IMR-90 (cell line): ENCODE results near the gene CECR2. TPM values are rescaled to one million over a fixed set of nuclear protein-coding genes. Genes with fewer than 3 reads are reported as not detected.

Experiments
- ATAC-seq: fragments of 200-7000 bp; cut with Tn5 transposase; 2 replicates; pipeline ENCODE4 v1.9.1; 2020; ENCODE audit warnings: low read depth, mild to moderate bottlenecking, moderate library complexity
- BruUV-seq: library from RNA; stranded (reverse); fragments of 400-500 nt; replicated peaks from 2 replicates; lab custom pipeline; 2021; lab: Mats Ljungman, UMichigan
- CTCF ChIA-PET: fragments of 300-600 bp; formaldehyde crosslinking; extraction: SDS; loops from one replicate; lab custom pipeline; 2021; ENCODE audit warnings: antibody characterized with exemption; lab: Yijun Ruan, JAX
- POLR2A ChIA-PET: fragments of 300-600 bp; sonication (Branson Sonifier 250); formaldehyde crosslinking; loops from one replicate; lab custom pipeline; 2022; ENCODE audit warnings: antibody characterized with exemption; ENCODE audit not compliant: unreplicated experiment; lab: Charles Lee
- DNase-seq: peaks from one replicate; pipeline ENCODE4 v3.0.0; 2013
- H2AFZ ChIP-seq: replicated peaks from 2 replicates; pipeline ENCODE3; 2013; ENCODE audit warnings: low read length, mild to moderate bottlenecking; ENCODE audit not compliant: poor library complexity
- H2AK5ac ChIP-seq: 2 replicates; pipeline ENCODE4 v1.6.1; 2013; ENCODE audit warnings: low read depth, low read length, inconsistent platforms
- H2AK9ac ChIP-seq: replicated peaks from 2 replicates; pipeline ENCODE3; 2013; ENCODE audit warnings: mild to moderate bottlenecking, low read depth, low read length, moderate library complexity; ENCODE audit not compliant: poor library complexity
- H2BK120ac ChIP-seq: 2 replicates; pipeline ENCODE4 v1.6.1; 2013; ENCODE audit warnings: low read depth, low read length, inconsistent platforms
- H2BK15ac ChIP-seq: 3 replicates; pipeline ENCODE4 v1.6.1; 2013; ENCODE audit warnings: low read depth, low read length, inconsistent platforms
- H2BK20ac ChIP-seq: 2 replicates; pipeline ENCODE4 v1.6.1; 2013; ENCODE audit warnings: low read depth, mild to moderate bottlenecking, inconsistent platforms, low read length, moderate library complexity
- H2BK5ac ChIP-seq: 2 replicates; pipeline ENCODE4 v1.6.1; 2013; ENCODE audit warnings: mild to moderate bottlenecking, low read depth, low read length, inconsistent platforms; ENCODE audit not compliant: poor library complexity, severe bottlenecking
- H3K14ac ChIP-seq: replicated peaks from 2 replicates; pipeline ENCODE4 v1.6.1; 2013; ENCODE audit warnings: low read depth, low read length, inconsistent platforms
- H3K18ac ChIP-seq: 2 replicates; pipeline ENCODE4 v1.6.1; 2013; ENCODE audit warnings: low read depth, low read length, control low read depth
- H3K23ac ChIP-seq: 2 replicates; pipeline ENCODE4 v1.6.1; 2013; ENCODE audit warnings: low read depth, low read length, inconsistent platforms
- H3K27ac ChIP-seq: 2 replicates; pipeline ENCODE4 v1.5.1; 2013; ENCODE audit warnings: mild to moderate bottlenecking, control low read depth, low read length; ENCODE audit not compliant: insufficient read depth
- H3K27me3 ChIP-seq: 2 replicates; pipeline ENCODE4 v1.6.1; 2013; ENCODE audit warnings: low read length; ENCODE audit not compliant: control insufficient read depth, insufficient read depth
- H3K36me3 ChIP-seq: 2 replicates; pipeline ENCODE4 v1.6.1; 2013; ENCODE audit warnings: low read length, mixed read lengths; ENCODE audit not compliant: control insufficient read depth, insufficient read depth
- H3K4ac ChIP-seq: 2 replicates; pipeline ENCODE4 v1.6.1; 2013; ENCODE audit warnings: low read depth, low read length, inconsistent platforms
- H3K4me1 ChIP-seq: 2 replicates; pipeline ENCODE4 v1.6.1; 2013; ENCODE audit warnings: low read length, mixed read lengths; ENCODE audit not compliant: control insufficient read depth, insufficient read depth
- H3K4me2 ChIP-seq: 2 replicates; pipeline ENCODE4 v1.6.1; 2013; ENCODE audit warnings: low read depth, mild to moderate bottlenecking, control low read depth, low read length, moderate library complexity
- H3K4me3 ChIP-seq: 2 replicates; pipeline ENCODE4 v1.5.1; 2013; ENCODE audit warnings: low read depth, mild to moderate bottlenecking, control low read depth, low read length, moderate library complexity; ENCODE audit not compliant: insufficient read depth
- H3K56ac ChIP-seq: 2 replicates; pipeline ENCODE4 v1.6.1; 2013; ENCODE audit warnings: low read length, inconsistent platforms; ENCODE audit not compliant: insufficient read depth; ENCODE audit errors: extremely low read depth
- H3K79me1 ChIP-seq, 2 experiments: 2 replicates each; pipeline ENCODE4 v1.6.1; 2013; ENCODE audit warnings: low read length in 2 of 2, inconsistent platforms in 1 of 2, low read depth in 1 of 2
- H3K9ac ChIP-seq: 2 replicates; pipeline ENCODE4 v1.6.1; 2013; ENCODE audit warnings: low read depth, low read length, control low read depth
- H3K9me1 ChIP-seq: 2 replicates; pipeline ENCODE4 v1.6.1; 2013; ENCODE audit warnings: low read length, inconsistent platforms; ENCODE audit not compliant: insufficient read depth
- H3K9me3 ChIP-seq: 2 replicates; pipeline ENCODE4 v1.6.1; 2013; ENCODE audit warnings: low read length; ENCODE audit not compliant: control insufficient read depth, insufficient read depth
- H4K20me1 ChIP-seq: 2 replicates; pipeline ENCODE4 v1.6.1; 2013; ENCODE audit warnings: low read length, inconsistent platforms; ENCODE audit not compliant: insufficient read depth
- H4K5ac ChIP-seq: 2 replicates; pipeline ENCODE4 v1.6.1; 2013; ENCODE audit warnings: mild to moderate bottlenecking, low read depth, low read length, control low read depth
- H4K8ac ChIP-seq, 2 experiments: 2 replicates each; pipeline ENCODE4 v1.6.1; 2013; ENCODE audit warnings: low read depth in 2 of 2, low read length in 2 of 2, control low read depth in 1 of 2, inconsistent platforms in 1 of 2
- H4K91ac ChIP-seq: 2 replicates; pipeline ENCODE4 v1.6.1; 2013; ENCODE audit warnings: low read depth, low read length, inconsistent platforms; ENCODE audit not compliant: insufficient read depth
- BHLHE40 ChIP-seq: fragments of 150-350 bp; IDR thresholded peaks from 2 replicates; pipeline ENCODE4 v1.6.1; 2016; ENCODE audit warnings: mild to moderate bottlenecking, low read depth, low read length
- CEBPB ChIP-seq: IDR thresholded peaks from 2 replicates; pipeline ENCODE4 v1.6.1; 2012; ENCODE audit warnings: low read depth, low read length, improper control_type of control experiment
- FOS ChIP-seq: fragments of 150-350 bp; IDR thresholded peaks from 2 replicates; pipeline ENCODE4 v1.6.1; 2016; ENCODE audit warnings: low read depth, low read length
- MAFK ChIP-seq: IDR thresholded peaks from 2 replicates; pipeline ENCODE4 v1.6.1; 2012; ENCODE audit warnings: low read depth, low read length, improper control_type of control experiment
- MAZ ChIP-seq: IDR thresholded peaks from 2 replicates; pipeline ENCODE4 v1.6.1; 2012; ENCODE audit warnings: low read depth, mild to moderate bottlenecking, low read length, improper control_type of control experiment, moderate library complexity, borderline replicate concordance
- RAD21 ChIP-seq: IDR thresholded peaks from 2 replicates; pipeline ENCODE4 v1.6.1; 2012; ENCODE audit warnings: low read length, improper control_type of control experiment
- RCOR1 ChIP-seq: IDR thresholded peaks from 2 replicates; pipeline ENCODE4 v1.6.1; 2012; ENCODE audit warnings: mild to moderate bottlenecking, low read length, improper control_type of control experiment; ENCODE audit not compliant: insufficient replicate concordance
- SMC3 ChIP-seq: fragments of 150-350 bp; IDR thresholded peaks from 2 replicates; pipeline ENCODE4 v1.6.1; 2016; ENCODE audit warnings: low read depth, mild to moderate bottlenecking, antibody characterized with exemption, low read length, moderate library complexity
- USF2 ChIP-seq: fragments of 150-350 bp; IDR thresholded peaks from 2 replicates; pipeline ENCODE4 v1.6.1; 2017; ENCODE audit warnings: mild to moderate bottlenecking, antibody characterized with exemption, low read length, low read depth
- WGBS, 2 experiments: methylation state at CpG; one replicate each; pipeline versions ENCODE4 v1.1.5 to v1.1.7; 2013; ENCODE audit warnings: missing lambda C conversion rate in 2 of 2; ENCODE audit not compliant: insufficient read length in 1 of 2; ENCODE audit errors: extremely low coverage in 2 of 2; 5-methylcytosine and 5-hydroxymethylcytosine counted together
- dilution Hi-C: fragments of 300-500 bp; cut with HindIII; formaldehyde crosslinking; loops from one replicate; pipeline ENCODE4 v1.14.3; 2018; ENCODE audit warnings: low sequenced_read_pairs; ENCODE audit not compliant: unreplicated experiment
- in situ Hi-C: fragments of 300-500 bp; cut with MboI; formaldehyde crosslinking; loops from 3 replicates; pipeline ENCODE4 v1.14.3; 2019; ENCODE audit warnings: low sequenced_read_pairs, inconsistent platforms, mixed read lengths
- intact Hi-C: fragments of 100-400 bp; cut with micrococcal nuclease; formaldehyde crosslinking; loops from 2 replicates; pipeline ENCODE4 v1.10.0; 2022
- polyA plus RNA-seq, 3 experiments: library from polyadenylated mRNA; depleted of rRNA; stranded (reverse); fragments of >200 nt; gene quantifications; 2 replicates each; pipeline ENCODE4 v1.2.3, GENCODE V29; 2012; ENCODE audit warnings: low replicate concordance in 1 of 3
- total RNA-seq: library from RNA; depleted of rRNA; stranded (reverse); fragments of >200 nt; gene quantifications from 2 replicates; pipeline ENCODE4 v1.2.3, GENCODE V29; 2012

CECR2 gene
- total and polyA plus RNA-seq, 2 of the 4 experiments (the other 2 are of a cell fraction) = under 0.01 TPM; not detected in 1

DNA sequence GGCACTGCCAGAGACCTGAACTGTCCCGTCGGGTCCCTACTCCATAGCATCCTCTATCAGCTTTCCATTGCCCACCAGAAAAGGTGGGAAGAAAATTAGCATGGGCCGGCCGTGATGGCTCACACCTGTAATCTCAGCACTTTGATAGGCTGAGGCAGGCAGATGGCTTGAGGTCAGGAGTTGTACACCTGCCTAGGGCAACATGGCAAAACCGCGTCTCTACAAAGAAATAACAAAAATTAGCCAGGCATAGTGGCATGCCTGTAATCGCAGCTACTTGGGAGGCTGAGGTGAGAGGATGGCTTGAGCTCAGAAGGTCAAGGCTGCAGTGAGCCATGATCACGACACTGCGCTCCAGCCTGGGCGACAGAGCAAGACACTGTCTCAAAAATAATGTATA is 197.5 kb downstream of the CECR2 start:
- Histone ChIP-seq H3K14ac (no peak overlapping the region), H3K18ac (no peak overlapping the region), H2BK20ac (no peak overlapping the region), H3K27ac (no peak overlapping the region), H4K91ac (no peak overlapping the region), H3K4ac (no peak overlapping the region), H3K4me1 (peaks cover 12% of the 10 kb centered on the region), H2AK9ac (no peak overlapping the region), H2BK120ac (no peak overlapping the region), H3K9me3 (no peaks in the 10 kb centered on the region), H2AFZ (no peak overlapping the region), H3K9me1 (peaks cover 6% of the 10 kb centered on the region; the same call in 1 of the 2 replicates), H3K4me3 (no peak overlapping the region), H3K36me3 (no peaks in the 10 kb centered on the region), H4K5ac (no peak overlapping the region), H3K9ac (no peak overlapping the region), H4K8ac (no peak overlapping the region), H2BK15ac (no peak overlapping the region), H3K56ac (no peak overlapping the region), H3K4me2 (no peak overlapping the region), H2AK5ac (no peak overlapping the region), H3K79me1 (no peaks in the 10 kb centered on the region), H4K20me1 (no peaks in the 10 kb centered on the region), H3K27me3 (peaks cover 5% of the 10 kb centered on the region; the same call in 1 of the 2 replicates), H2BK5ac (no peak overlapping the region), H3K23ac (no peak overlapping the region)
- in situ Hi-C loops (loop anchor here (10.0 to 25.0 kb wide), 2 partner anchors 158 to 496 kb away; no protein-coding TSS in a partner anchor), intact Hi-C loops (loop anchor here (10.0 kb wide), 1 partner anchor 62 kb away; no protein-coding TSS in a partner anchor), dilution Hi-C loops (no loop called here)
- CTCF ChIA-PET = interaction anchor here (0.8 kb wide), 1 partner anchor 508 kb away, joined by 3 read pairs; no protein-coding TSS in a partner anchor
- DNase-seq = no peak
- 73% methylated on average over 2 of the region's 10 CpGs; no CpG with 5 or more reads in 1 of the 2 experiments for WGBS, 2 experiments
- POLR2A ChIA-PET = no interaction called here
- no TSS peak for BruUV-seq
- no peak for ATAC-seq
- TF ChIP-seq RCOR1 = no peak
- TF ChIP-seq MAFK = no peak
- no peak for TF ChIP-seq BHLHE40
- no peak for TF ChIP-seq USF2
- TF ChIP-seq CEBPB = no peak
- no peak for TF ChIP-seq FOS
- TF ChIP-seq RAD21 = no peak
- TF ChIP-seq SMC3 = no peak
- TF ChIP-seq MAZ = no peak
